GM19099 (cell line): ENCODE results near the gene NKIRAS1.

Source experiments
- POLR2A ChIP-seq: IDR thresholded peaks from 3 replicates; pipeline ENCODE4 v1.6.1; 2011; ENCODE audit warnings: low read depth; ENCODE audit not compliant: insufficient read length; ENCODE audit errors: extremely low read depth

The NKIRAS1 gene

DNA sequence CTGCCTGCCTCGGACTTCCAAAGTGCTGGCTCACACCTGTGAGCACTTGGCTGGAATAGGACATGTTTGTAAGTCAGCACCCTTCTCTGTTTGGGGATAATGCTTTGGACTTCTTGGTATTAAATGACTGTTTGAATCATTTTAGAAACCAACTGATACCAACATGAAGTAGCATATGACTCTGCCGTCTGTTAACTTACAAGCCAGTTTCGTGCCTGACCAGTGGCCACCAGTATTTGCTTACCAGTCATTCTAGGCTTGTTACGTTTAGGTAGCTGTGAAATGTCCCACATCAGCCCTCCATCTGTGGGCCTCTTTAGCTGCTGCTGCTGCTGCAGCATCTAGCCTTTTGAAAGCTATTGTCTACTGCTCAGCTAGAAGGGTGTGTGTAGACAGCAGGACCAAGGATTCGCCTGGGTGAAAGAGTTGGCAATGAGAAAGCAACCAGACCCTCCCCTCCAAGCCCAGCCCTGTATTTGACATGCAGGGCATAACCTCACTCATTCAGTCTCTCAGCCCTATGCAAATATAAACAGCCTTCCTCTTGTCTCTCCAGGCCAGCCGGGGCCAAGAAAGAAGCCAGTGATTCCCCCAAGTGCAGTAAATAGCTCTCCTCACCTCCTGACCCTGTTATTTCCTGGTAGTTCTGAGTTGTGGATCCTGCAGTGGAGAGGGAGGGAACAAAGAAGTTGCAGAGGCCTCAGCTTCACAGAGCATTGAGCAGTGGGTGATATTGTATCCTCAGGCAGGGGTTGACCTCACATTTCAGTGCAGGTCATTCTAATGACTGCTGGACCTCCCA, 51.0 kb downstream of the NKIRAS1 start:
- no peak for TF ChIP-seq POLR2A

DNA sequence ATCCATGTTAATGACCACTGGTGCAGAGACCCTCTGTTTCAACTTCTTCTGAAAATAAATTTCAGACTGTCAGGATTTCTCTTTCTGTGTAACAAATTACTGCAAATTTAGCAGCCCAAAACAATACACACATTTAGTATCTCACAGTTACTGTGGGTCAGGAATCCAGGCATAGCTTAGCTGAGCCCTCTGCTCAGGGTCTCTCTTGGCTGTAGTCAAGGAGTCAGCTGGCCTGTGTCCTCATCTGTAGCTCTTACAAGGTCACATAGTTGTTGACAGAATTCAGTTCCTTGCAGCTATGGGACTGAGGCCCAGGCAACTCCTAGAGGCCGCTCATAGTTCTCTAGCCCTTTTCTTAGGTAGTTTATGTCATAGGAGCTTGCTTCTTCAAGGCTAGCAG, 51.9 kb downstream of the NKIRAS1 start:
- no peak for TF ChIP-seq POLR2A

DNA sequence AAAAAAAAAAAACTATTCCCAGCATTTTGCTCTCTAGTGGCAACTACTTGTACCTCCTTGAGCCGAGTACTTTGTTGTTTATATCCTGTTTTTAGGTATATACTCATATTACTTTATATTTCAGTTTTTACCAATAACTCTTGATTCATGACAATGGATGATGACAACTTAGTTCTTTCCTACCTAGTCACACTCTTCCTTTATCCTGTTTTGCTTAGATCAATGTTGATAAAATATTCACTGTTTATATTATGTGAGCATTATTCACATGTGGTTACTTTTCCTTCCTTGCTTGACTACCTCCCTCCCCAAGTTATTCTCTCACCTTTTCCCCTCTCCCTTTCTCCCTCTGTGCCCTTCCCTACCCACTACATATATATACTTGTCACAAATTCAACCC, 53.7 kb downstream of the NKIRAS1 start:
- no peak for TF ChIP-seq POLR2A

DNA sequence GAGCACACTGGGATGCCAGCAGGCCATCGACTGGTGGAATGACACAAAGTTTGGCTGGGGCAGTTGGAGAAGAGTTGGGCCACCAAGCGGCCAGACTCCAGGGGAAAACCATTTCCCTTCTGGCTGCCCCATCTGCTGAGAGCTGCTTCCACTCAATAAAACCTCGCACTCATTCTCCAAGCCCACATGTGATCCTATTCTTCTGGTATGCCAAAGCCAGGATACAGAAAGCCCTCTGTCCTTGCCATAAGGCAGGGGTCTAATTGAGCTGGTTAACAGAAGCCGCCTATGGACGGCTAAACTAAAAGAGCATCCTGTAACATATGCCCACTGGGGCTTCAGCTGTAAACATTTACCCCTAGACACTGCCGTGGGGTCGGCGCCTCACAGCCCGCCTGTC, 55.1 kb downstream of the NKIRAS1 start:
- no peak for TF ChIP-seq POLR2A

DNA sequence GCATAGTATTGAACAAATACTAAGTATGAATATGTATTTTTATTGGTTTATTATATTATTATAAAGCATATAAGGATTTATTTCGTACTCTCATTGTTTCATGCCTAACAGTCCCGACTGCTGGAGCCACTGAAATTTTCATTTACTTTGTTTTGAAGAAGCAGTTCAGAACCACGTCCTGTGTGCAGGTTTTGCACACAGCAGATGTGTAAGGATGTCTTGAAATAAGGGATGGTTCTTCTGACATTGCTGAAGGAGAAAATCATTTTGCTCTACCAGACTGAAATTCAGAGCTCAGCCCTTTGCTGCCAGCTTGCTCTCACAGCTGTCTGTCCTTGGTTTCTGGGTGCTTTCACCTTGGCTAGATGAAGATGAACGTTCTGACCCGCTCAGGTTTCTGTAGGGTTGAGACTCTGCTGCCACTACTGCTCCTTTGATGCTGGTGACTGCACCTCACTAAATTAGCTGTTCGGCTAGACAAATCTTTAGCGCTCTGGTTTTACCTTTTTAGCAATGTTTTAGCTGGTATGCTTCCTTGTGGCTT, 56.9 kb downstream of the NKIRAS1 start:
- TF ChIP-seq POLR2A: no peak

DNA sequence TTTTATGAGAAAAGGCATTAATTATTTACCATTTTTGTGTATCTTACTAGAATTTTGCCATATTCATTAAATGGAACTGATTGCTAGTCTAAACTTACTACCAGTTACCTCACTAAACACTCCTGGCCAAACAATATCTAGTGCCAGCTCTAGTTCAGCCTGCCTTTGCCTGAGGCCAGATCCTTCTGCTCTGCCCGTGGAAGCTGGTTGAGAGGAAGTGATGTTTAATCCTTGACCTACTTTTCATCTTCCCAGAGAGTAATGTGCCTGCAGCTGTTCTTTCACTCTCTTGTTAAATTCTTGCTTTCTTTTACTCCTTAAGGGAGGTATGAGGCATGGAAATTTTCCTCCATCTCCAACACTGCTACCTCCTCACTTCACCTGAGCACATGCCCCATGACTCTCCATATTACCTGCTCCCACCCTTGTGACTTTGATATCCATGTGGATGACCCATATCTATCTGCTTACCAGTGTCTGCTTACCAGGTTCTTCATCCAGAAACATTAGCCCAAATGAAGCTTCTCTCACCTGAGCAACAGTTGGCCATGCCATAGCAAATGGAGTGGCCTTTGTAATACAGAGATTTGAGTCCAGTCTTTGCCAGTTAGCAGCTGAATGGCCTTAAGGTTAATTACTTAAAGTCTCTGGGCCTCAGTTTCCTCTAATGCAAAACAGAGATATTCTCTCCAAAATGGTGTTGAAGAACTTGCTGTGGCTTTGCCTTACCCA, 57.6 kb downstream of the NKIRAS1 start:
- no peak for TF ChIP-seq POLR2A

DNA sequence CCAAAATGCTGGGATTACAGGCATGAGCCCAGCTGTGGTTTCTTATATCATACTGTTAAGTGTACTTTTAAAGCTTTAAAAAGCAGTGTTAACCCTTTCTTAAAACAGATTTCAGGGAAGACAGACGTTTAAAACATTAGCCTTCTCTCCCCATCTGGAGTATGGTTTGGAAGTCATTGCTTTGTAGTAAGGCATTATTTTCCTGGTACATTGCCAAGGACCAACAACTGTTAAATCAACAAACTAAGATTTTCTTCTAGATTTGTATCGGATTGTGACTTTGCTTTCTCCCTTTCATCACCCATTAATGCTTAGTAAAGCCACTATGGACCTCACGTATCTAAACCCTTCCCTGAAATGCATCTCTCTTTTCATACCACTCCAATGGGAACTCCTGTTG, 60.5 kb downstream of the NKIRAS1 start:
- TF ChIP-seq POLR2A: no peak

DNA sequence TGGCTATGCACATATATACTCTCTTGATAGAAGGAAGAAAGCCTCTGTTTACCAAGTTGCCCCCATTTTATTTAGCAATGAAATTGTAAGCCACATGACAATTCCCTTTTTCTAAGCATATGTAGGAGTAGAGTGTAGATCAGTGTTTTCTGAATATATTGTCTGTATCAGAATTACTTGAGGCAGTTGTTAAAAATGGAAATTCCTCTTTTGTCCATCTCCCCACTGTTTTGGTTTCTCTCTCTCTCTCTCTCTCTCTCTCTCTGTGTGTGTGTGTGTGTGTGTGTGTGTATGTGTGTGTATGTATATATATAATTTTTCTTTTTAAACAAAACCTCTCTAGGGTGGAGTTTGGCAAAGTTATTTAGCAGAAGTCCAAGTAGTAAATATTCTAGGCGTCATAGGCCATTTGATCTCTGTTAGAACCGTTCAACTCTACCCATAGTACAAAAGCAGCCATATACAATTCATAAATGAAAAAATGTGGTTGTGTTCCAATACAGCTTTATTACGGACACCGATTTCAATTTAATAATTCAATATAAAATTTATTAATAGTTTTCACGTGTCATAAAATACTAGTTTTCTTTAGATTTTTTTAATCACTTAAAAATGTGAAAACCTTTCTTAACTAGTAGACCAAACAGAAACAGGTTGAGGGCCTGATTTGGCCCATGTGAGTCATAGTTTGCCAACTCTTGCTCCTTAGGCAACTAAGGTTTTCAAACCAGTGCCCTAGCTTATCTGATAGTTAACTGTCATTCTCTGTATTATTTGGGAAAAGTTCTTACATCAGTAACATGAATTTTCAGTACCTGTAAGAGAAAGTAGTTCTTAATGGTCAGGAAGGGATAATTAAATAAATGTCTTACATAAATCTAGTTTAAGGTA, 71.2 kb downstream of the NKIRAS1 start:
- no peak for TF ChIP-seq POLR2A

DNA sequence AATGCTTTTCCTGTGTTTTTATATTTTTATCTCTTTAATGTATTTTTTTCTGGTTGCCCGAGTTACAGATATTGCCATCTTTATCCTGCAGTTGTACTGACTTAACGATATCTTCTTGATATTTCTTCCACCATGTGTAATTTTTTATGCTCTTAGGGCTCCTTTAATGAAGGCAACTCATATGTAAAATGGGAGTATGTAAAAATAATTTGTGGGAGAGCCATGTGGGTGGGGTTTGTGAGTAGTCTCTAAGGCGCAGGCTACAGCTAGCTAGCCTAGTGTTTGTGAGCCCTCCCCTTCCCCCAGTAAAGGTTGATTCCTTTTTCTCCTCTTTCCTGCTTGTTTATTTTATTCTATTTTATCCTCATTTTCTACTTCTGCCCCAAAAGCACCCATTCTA, 72.9 kb downstream of the NKIRAS1 start:
- no peak for TF ChIP-seq POLR2A
